Astrocyte (in vitro differentiated cells and primary cell): Measurements from ENCODE around the gene RAF1.

Experiments
- CTCF ChIP-seq: IDR thresholded peaks from 2 replicates; pipeline ENCODE4 v1.5.1; 2011; ENCODE audit warnings: low read depth, mild to moderate bottlenecking, inconsistent platforms, low read length, moderate library complexity; ENCODE audit not compliant: insufficient read depth
- EZH2 ChIP-seq: IDR thresholded peaks from 2 replicates; pipeline ENCODE4 v1.6.1; 2012; ENCODE audit warnings: mild to moderate bottlenecking, low read length, inconsistent platforms; ENCODE audit not compliant: insufficient read depth

GRCh38 chr3:12585181-12585580, 78.7 kb downstream of the RAF1 start:
- TF ChIP-seq CTCF: no peak
- TF ChIP-seq EZH2: no peak
